NCI-H2196 (cell line): ENCODE data around the gene ITCH.
"Not testable (repeated sequence)": the region's sequence is repeated elsewhere in the genome, so short reads cannot be mapped to it uniquely, and the experiment has no call there.

Experiments
- DNase-seq: peaks from one replicate; lab custom pipeline; 2025; ENCODE audit not compliant: unreplicated experiment; lab: John Stamatoyannopoulos, UW

Gene ITCH

GRCh38 chr20:34412453-34412852, 49.4 kb downstream of the ITCH start:
- DNase-seq: no peak

- not testable (repeated sequence) for DNase-seq
Measured at GRCh38 chr20:34414525-34414924, 51.5 kb downstream of the ITCH start.

GRCh38 chr20:34415079-34415478, 52.0 kb downstream of the ITCH start:
- no peak for DNase-seq

GRCh38 chr20:34420146-34420545, 57.1 kb downstream of the ITCH start:
- DNase-seq: no peak

- DNase-seq: no peak
Measured at GRCh38 chr20:34420975-34421374, 57.9 kb downstream of the ITCH start.

GRCh38 chr20:34421766-34422466, 58.8 kb downstream of the ITCH start:
- DNase-seq: no peak

GRCh38 chr20:34425032-34425690, 62.1 kb downstream of the ITCH start:
- DNase-seq: not testable (repeated sequence)

GRCh38 chr20:34426026-34426425, 63.0 kb downstream of the ITCH start:
- DNase-seq: no peak

GRCh38 chr20:34427331-34427730, 64.3 kb downstream of the ITCH start:
- no peak for DNase-seq

- no peak for DNase-seq
Measured at GRCh38 chr20:34427784-34428183, 64.7 kb downstream of the ITCH start.

- no peak for DNase-seq
Measured at GRCh38 chr20:34431168-34431567, 68.1 kb downstream of the ITCH start.

GRCh38 chr20:34432663-34433062, 69.6 kb downstream of the ITCH start:
- DNase-seq: not testable (repeated sequence)

GRCh38 chr20:34433391-34433790, 70.3 kb downstream of the ITCH start:
- DNase-seq: no peak

- DNase-seq: no peak
Measured at GRCh38 chr20:34435589-34435988, 72.5 kb downstream of the ITCH start.

GRCh38 chr20:34437330-34437986, 74.4 kb downstream of the ITCH start:
- no peak for DNase-seq

- DNase-seq: no peak
Measured at GRCh38 chr20:34439168-34439567, 76.1 kb downstream of the ITCH start.

GRCh38 chr20:34441423-34441822, 78.3 kb downstream of the ITCH start:
- DNase-seq: not testable (repeated sequence)

- no peak for DNase-seq
Measured at GRCh38 chr20:34443546-34443945, 80.5 kb downstream of the ITCH start.

- DNase-seq: no peak
Measured at GRCh38 chr20:34445177-34446065, 82.3 kb downstream of the ITCH start.

GRCh38 chr20:34448517-34448916, 85.4 kb downstream of the ITCH start:
- no peak for DNase-seq
